NK-92 (cell line): ENCODE data around the gene ANO4.

Experiments
- DNase-seq: peaks from one replicate; lab custom pipeline; 2025; ENCODE audit not compliant: unreplicated experiment; lab: John Stamatoyannopoulos, UW

The ANO4 gene

DNA sequence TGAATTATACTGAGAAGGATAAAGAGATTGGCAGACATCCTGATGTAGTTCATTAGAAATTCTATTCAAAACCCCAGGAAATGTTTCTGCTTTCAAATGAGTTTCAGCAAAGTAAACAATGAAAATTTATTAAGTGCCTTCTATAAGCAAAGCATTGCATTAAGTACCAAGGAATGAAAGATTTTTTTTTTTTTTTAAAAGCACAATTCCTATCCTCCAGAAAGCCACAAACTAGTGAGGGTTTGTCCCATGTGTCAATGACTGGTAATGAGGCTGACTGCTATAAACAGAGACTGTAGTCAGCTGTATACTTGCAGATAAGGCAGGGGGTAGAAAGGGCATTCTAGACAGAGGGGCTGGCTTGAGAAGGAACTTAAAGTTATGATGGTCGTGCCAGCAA is 6.7 kb downstream of the ANO4 start:
- no peak for DNase-seq

DNA sequence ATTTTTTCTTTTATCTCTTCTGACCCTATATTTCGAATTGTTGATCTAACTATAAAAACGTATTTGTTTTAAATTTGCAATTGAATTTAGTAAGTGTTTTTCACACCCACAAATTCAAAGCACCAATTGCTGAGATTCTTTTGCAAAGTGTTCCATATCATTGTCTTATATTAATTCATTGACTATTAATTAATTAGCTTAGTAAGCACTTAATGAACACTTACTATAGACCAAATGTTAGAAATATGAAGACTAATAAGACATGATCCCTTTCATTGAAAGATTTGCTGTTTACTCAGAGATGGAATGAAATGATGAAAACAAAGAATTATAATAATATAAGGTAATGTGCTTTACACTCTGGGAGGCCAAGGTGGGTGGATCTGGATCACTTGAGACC is 14.2 kb downstream of the ANO4 start:
- no peak for DNase-seq

DNA sequence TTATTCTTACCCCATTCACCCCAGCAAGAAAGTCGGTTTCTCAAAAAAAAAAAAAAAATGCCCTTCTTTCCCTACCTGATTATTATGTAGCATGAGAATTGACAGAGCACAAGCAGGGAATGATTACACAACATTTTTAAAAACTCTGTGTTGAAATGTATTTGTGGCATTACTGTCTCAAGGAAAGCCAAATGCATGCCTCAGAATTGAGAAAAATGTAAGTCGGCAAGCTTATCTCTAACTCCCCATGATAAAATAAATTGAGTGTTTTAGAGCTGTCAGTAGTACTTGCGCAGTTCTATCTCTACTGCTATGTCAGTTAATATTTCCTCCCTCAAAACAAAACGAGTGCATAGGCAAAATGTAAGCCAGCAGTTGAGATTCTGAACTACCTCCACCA is 25.7 kb downstream of the ANO4 start:
- DNase-seq = no peak

DNA sequence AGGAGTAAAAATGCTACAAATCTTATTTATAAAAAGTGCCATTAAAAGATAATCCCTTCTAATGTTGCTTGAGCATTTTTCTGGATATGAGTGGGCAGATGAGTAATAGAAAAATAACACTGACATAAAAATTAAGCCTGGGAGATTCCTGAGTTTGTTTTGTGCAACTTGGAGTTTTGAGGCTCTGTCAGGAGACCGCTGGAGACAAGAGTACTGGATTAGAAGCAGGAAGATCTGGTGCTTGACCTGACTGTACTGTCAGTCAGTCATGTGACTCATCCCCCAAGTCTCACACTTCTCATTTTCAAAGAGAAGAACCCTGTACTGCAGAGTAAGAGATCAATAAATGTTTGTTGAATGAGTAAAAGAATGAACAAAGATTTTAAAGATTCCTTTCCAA is 29.4 kb downstream of the ANO4 start:
- no peak for DNase-seq

DNA sequence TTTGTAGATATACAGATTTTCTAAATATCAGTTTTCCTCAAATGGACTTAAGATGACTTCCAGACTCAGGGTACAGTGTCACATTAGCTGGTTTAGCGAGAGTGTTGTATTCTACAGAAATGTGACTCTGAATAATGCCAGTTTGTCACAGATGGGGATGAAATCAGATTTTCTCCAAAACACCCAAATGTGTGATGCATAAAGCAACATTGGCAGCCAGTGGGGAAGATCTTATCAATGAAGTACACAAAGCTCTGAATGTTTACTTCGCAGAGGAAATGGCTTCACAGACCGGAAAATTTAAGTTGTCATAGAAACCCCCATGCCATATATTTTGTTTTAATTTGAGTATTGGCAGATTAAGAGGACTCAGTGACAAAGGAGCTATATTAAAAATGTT is 29.9 kb downstream of the ANO4 start:
- no peak for DNase-seq

DNA sequence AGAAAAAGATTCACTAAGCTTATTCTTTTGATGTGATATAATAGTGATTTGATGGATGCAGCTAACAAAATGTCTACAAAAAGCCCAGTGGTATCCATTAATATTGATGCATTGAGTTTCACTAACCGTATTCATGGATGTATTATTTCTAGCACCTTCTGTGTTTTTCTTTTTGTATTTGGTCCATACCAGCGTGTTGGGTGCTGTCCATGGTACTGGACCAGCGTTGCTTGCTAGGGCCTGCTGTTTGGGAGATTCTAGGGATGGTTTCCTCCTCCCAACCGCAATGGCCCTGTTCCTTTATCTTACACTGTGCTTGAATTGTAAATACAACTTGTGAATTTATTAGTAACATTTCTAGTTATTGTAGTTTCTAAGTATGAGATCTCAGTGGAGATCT is 31.7 kb downstream of the ANO4 start:
- DNase-seq = no peak

DNA sequence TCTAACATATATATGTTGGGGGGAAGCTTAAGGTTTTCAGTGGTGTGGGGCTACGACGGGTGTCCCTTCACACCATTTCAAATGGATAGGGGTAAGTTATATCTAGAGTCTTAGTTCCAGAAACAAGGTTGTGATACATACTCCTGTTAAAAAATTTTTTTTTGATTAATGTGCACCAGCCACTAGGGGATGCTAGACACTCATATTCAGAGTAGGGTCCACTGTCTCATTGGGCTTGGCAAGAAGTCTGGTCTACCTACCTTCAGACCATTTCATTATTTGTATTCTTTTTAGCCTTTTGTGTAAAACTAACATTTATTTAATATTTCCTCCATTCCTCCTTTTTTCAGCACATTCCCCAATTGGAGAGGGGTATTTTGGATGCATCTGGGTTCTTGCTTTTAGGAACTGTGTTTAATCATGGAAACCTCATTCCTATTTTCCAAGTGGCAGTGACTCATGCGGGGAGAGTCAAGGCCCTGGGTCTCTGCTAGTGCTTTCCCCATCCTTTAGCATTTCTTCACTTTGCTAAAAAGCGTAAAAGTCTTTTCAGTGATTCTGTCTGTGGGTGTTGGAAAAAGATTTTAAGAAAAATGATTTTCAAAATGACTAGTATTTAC is 33.4 kb downstream of the ANO4 start:
- no peak for DNase-seq

DNA sequence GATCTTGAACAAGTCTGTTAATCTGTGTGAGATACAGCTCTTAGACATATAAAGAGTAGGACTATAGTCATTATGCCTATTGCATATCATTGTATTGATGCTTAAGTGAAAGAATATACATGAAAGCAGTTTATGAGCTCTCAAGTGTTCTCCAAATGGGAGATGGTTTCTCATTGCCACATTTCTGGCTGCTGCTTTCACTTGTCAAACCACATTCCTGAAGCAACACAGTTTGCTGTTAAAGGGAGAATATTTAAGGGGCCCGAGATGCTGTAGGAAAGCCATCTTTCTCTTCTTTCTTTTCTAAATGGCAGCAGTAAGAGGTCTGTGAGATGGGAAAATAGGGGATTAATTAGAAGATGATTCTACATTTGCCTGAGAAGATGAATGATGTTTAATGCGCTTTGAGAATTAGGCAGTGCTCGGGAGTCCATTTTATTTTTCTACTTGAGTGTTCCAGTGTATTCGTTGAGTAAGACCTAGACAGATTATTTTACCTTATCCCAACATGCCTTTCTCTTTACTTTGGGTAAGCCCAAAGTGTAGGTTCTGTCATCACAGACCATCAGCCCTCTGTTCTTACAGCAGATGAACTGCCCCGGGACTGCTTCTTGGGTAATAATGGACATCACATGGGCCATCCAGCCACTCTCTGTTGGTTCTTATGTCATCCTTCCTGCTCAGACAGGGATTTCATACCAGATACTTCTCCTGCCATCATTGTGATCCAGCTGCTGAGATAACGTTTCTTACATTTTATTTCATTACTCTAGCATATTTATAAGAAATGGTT is 35.6 kb downstream of the ANO4 start:
- DNase-seq = no peak

DNA sequence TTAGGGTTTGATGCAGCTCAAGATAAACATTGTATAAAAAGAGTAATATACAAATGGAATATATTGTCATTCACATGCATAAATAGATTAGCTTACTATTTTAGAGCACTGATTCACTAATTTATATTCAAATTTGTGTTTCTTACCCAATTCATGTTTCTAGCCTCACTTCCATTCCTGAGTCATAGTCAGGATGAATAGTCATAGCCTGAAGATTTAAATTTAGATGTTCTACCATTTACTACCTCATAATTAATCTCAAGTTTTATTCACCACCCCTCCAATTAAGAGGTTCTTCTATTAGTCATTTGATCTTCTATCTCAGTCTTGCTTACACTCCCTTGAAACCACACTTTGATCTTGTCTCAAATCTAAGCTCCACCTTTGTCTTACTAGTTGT is 38.7 kb downstream of the ANO4 start:
- DNase-seq = no peak

DNA sequence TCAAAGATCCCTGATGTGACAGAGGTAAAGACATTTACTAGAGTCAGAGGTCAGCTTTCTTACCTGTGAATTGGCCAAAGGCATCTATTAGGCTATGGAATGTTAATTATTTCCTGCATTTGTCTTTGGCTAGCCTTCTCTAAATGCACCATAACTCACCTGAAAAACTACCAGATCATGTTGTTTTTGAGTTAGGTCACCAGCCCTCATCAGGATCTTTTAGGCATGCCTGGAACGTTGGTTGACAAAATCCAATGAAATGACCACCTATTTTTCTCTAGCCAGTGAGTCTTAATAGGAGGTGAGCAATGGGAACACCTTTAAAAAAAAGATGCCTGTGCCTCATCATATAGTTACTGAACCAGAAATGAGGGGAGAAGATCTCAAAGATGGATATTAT is 46.2 kb downstream of the ANO4 start:
- no peak for DNase-seq

DNA sequence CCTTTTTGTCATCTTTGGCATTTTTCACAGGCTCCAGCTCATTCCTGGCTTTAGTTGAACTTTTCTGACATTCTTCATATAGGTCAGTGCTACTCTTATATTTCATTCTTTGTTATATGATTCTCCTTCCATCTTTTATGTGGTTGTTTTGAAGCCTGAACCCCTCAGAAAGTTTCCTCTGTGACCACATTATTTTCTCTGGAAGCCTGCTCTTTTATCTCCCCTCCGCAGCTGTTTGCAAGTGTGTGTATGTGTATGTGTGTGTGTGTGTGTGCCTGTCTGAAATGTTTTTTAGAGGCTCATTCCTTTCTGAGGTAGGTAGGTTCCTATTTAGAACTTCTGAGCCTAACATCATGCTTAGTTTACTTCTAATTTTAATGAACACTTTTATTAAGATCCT is 47.6 kb downstream of the ANO4 start:
- no peak for DNase-seq

DNA sequence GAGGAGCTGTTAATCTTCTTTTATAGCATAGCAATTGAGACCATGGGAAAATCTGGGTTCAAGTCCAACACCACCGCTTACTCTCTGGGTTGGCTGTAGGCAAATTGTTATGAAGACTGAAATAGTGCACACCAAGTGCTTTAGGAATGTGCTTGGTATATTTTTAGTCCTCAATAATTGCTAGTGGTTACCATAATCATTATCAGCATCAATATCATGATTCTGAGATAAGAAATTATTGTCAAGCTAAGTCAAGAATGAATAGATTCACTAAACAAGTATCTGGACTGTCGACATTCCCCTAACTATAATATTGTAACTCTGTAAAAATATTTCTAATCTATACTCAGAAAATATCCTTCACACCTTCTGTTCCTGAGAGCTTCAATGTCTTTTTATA is 48.5 kb downstream of the ANO4 start:
- no peak for DNase-seq

DNA sequence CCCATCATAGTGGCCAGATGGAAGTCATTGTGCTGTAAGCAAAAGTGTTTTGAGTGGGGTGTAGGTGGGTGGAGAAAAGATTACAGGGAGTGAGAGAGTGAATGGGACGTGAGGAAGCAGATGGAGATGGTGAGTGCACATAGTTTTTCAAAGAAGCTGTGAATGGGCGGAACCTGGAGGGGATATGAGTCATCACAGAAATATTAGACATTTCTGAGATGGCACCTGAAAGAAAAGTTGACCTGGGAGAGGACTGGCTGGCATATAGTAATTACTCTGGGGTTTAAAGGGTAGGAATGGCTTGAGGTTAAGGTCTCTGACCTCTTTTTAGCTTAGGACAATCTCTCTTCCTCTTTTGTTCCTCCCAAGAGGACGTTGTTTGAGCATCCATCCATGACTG is 50.5 kb downstream of the ANO4 start:
- DNase-seq = no peak

DNA sequence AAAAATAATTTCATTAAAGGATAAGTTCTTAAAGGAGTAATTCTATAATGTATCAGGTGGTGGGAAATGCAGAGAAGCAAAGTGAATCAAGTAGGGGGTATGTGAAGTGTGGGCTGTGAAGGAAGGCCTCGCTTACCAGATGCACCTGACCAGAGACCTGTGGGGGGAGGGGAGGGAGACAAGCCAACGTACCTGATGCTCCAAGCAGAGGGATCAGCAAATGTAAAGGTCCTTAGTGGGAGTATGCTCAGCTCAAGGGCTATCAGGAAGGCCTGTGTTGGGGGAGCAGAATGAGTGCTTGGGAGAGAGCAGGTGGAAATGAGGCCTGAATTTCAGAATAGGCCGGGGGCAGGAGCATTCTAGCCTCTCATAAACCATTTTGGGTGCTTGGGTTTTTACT is 57.1 kb downstream of the ANO4 start:
- no peak for DNase-seq

DNA sequence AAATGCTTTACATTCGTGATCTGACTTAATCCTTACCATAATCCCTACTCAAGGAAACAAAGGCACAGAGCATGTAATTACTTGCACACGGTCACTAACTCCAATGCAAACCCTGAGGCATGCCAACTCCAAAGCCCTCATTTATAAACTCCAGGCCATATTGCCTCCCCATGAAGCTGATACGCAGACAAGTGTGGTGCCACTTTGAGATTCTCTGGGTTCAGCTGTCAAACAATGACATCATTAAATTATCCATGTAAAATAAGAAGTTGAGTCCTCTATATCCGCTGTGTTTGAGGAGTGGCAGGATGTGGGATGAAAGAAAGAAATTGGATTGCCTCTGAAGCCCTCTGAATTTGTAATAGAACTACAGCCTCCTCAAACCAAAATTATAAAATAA is 62.8 kb downstream of the ANO4 start:
- DNase-seq = no peak

DNA sequence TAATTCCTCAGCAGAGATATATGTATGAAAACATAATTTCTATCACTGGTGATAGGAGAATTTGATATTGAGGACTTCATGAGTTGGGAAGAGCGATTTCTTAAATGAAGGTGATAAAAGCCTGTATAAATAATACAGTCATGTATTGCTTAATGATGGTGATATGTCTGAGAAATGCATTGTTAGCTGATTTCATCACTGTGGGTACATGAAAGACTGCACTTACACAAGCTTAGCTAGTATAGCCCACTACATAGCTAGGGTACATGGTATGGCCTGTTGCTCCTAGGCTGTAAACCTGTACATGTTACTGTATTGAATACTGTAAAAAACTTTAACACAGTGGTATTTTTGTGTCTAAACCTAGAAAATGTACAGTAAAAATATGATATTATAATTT is 63.4 kb downstream of the ANO4 start:
- no peak for DNase-seq

DNA sequence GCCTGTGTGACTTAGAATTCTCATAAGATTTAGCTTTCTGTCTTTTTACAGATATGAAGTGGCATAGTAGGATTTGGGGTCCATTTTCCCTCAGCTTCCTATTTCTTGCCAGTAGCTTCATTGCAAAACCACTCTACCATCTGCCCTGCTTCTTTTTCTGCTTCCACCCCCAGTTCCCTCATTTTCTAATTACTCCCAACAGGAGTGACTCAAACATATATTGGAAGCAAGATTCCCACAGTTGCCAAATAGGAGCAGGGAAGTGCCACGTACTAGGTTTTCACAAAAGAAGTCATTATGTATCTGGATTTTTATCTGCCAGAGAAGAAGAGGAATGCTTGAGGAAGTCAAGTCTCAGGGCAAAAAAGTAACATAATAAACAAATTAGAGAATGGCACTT is 64.1 kb downstream of the ANO4 start:
- no peak for DNase-seq

DNA sequence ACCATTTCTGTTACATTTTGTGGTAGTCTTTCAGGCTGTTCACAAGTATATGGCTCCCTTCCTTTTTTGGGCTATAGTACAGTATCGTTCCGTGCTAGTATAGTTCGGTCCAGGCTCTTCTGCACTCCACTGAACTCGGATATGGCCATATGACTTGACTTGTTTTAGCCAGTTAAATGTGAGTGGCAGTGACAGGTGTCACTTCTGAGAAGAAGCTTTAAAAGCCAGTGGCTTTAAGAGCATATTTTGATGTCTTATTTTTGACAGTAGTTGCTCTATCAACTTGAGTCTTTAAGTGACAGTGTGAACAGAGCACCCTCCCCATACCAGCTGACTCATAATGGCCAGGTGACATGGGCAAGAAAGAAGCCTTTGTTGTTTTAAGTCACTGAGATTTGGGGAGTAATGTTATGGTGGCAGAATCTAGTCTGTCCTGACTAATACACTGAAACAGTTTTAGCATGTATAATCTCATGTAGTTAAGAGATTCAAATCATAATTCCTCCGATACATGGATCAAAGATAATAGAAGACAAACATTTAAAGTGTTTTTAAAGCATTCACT is 64.6 kb downstream of the ANO4 start:
- DNase-seq = no peak

DNA sequence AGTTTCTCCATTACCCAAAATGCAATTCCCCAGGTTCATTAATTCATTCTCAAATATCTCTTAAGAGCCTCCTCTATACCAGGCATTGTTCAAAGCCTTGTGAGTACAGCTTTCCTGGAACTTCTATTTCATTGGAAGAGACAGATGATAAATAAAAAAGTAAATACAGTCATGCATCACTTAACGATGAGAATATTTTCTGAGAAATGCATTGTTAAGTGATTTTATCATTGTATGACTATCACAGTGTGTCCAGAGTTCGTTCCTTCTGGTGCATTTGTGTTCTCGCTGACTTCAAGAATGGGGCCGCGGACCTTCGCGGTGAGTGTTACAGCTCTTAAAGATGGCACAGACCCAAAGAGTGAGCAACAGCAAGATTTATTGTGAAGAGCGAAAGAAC is 66.0 kb downstream of the ANO4 start:
- no peak for DNase-seq

DNA sequence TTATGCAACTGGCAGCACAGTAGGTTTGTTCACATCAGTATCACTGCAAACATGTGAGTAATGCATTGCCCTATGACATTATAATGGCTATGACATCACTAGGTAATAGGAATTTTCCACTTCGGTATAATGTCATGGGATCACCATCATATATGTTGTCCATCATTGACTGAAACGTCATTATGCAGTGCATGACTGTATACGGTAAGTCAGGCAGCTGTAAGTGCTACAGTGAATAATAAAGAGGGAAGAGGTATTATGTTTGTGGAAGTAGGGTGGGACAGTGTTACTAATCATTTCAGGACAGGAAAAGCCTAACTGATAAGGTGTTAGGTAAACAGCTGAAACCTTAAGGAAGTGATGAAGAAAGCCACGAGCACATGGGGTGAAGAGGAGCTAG is 68.1 kb downstream of the ANO4 start:
- DNase-seq = no peak

DNA sequence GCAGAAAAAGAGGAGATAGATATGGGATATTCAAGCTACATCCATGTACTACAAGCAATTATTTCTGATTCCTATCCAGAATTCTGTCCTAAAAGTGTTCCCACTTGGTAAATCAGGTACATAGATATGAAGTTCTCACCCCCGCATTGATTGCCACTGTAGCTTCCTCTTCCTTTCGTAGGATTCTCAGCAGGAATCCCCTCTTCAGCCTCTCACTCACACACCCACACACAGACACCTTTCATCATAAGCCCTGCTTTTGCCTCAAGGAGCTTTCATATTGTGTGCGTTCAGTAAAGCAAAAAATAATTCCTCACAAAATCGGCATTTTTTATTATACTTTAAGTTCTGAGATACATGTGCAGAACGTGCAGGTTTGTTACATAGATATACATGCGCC is 69.8 kb downstream of the ANO4 start:
- DNase-seq = no peak

DNA sequence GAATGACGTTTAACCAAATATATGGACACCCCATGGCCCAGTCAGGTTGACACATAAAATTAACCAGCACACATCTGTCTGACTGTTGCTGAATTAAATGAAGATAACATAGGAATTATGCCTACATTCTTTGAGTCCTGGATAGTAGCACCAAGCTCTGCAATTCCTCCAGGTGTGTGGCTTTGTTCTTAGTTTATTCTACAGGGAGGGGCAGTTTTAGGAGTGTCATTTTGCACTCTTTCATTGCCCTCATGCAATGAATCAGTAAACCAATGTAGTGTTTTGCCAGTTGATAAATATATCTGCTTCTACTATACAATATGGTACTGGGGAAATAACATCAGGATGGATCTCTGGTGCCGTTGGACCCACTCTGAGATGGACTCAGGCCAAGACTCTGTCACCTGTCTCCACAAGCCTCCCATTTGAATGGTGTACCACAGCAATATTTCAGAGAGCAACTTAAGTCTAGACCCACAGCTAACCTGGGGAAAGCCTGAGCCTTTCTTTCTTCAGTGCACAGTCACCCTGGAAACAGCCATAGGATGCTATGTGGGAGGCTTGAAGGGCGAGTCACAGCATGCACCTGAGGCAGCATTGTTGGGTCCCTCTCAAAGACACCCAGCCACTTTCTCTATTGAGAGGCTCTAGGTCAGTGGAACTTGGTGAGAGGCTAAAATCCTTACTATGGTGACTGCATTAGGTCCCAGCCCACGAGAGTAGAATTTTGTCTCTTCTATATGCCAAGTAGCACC is 73.2 kb downstream of the ANO4 start:
- DNase-seq = no peak
